ENCODE data around the gene ALDOB. TPM values are rescaled to one million over a fixed set of nuclear protein-coding genes. Genes with fewer than 3 reads are reported as not detected.

Gene ALDOB
- total RNA-seq, 2 donors from 2014 or later, result 3.4 to 33.1 TPM

DNA sequence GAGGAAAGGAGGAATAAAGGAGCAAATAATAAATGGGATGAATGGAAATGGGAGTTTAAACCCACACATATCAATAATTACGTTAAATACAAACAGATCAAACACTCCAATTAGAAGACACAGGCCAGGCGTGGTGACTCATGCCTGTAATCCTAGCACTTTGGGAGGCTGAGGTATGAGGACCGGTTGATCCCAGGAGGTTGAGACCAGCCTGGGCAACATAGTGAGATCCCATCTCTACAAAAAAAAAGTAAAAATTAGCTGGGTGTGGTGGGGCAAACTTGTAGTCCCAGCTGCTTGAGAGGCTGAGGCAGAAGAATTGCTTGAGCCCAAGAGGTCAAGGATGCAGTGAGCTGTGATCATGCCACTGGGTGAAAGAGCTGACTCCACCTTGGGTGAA is 54.5 kb downstream of the ALDOB start:
- H3K27me3 ChIP-seq, result no peaks in the 10 kb centered on the region
- H3K4me1 ChIP-seq, result no peaks in the 10 kb centered on the region
- no peaks in the 10 kb centered on the region for H3K36me3 ChIP-seq
- H3K9ac ChIP-seq (ENCODE audit: low read depth in 2 of 2, low read length in 2 of 2), result no peak overlapping the region
- H3K27ac ChIP-seq, result no peak overlapping the region
- no peak for TF ChIP-seq CTCF (IDR thresholded peaks at IDR 0.05)
- no peak for DNase-seq
- intact Hi-C loops (cut with DNase I), result no loop called here
- no peak overlapping the region for H3K4me3 ChIP-seq
- H3K9me3 ChIP-seq, result no peaks in the 10 kb centered on the region

DNA sequence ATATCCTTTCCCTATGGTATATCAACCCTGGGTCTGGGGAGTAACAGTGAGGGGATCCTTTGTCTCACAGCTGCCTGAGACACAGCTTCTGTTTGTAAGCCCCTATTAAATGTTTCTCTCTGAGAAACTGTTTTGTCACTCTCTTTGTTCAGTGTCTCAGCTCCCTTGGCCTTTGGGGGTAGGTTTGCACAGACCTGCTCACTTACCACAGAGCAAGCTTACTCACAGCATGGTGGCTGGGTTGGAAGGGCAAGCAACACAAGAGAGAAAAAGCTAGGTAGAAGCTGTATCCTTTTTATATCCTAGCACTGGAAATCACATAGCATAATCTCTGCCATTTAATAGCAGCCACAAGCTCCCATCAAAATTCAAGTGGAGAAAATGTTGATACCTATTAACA is 55.3 kb downstream of the ALDOB start:
- no peaks in the 10 kb centered on the region for H3K36me3 ChIP-seq
- no peak overlapping the region for H3K4me3 ChIP-seq
- intact Hi-C loops (cut with DNase I), result no loop called here
- H3K9ac ChIP-seq (ENCODE audit: low read depth in 2 of 2, low read length in 2 of 2), result no peak overlapping the region
- H3K4me1 ChIP-seq, result no peaks in the 10 kb centered on the region
- no peak for DNase-seq
- TF ChIP-seq CTCF (IDR thresholded peaks at IDR 0.05), result no peak
- no peak overlapping the region for H3K27ac ChIP-seq
- no peaks in the 10 kb centered on the region for H3K27me3 ChIP-seq
- H3K9me3 ChIP-seq, result no peaks in the 10 kb centered on the region

GRCh38 chr9:101376111-101376848 is 59.3 kb downstream of the ALDOB start:
- H3K4me3 ChIP-seq, result no peak overlapping the region
- H3K27ac ChIP-seq, result no peak overlapping the region
- H3K9ac ChIP-seq (ENCODE audit: low read depth in 2 of 2, low read length in 2 of 2), result no peak overlapping the region
- no peaks in the 10 kb centered on the region for H3K27me3 ChIP-seq
- H3K9me3 ChIP-seq, result no peaks in the 10 kb centered on the region
- TF ChIP-seq CTCF (IDR thresholded peaks at IDR 0.05), result no peak
- intact Hi-C loops (cut with DNase I), result no loop called here
- no peak for DNase-seq
- no peaks in the 10 kb centered on the region for H3K36me3 ChIP-seq
- H3K4me1 ChIP-seq, result no peaks in the 10 kb centered on the region

DNA sequence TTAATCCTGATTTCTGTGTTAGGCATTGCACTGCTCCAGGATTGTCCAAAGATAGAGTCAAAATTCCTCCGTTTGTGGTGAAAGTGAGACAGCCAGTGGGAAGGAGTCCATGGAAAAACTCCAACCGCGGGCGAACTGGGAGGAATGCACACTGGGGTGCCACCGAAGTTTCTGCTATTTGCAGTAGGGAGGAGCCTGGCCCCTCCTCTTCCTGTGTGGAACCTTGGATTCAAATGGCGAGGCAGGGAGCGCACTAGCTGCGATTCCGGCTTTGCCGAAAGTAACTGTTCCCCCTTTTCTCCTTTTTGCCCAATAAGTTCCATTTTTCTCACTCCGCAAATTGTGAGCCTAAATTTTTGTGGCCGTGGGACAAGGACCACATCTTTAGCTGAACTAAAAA is 60.0 kb downstream of the ALDOB start:
- no peak overlapping the region for H3K4me3 ChIP-seq
- no peaks in the 10 kb centered on the region for H3K27me3 ChIP-seq
- H3K9ac ChIP-seq (ENCODE audit: low read depth in 2 of 2, low read length in 2 of 2), result no peak overlapping the region
- intact Hi-C loops (cut with DNase I), result no loop called here
- no peaks in the 10 kb centered on the region for H3K9me3 ChIP-seq
- DNase-seq, result no peak
- no peaks in the 10 kb centered on the region for H3K4me1 ChIP-seq
- no peak overlapping the region for H3K27ac ChIP-seq
- no peaks in the 10 kb centered on the region for H3K36me3 ChIP-seq
- TF ChIP-seq CTCF (IDR thresholded peaks at IDR 0.05), result no peak

GRCh38 chr9:101372327-101373118 is 63.1 kb downstream of the ALDOB start:
- H3K4me3 ChIP-seq, result no peak overlapping the region
- H3K27ac ChIP-seq, result no peak overlapping the region
- H3K36me3 ChIP-seq, result no peaks in the 10 kb centered on the region
- no peaks in the 10 kb centered on the region for H3K9me3 ChIP-seq
- intact Hi-C loops (cut with DNase I), result no loop called here
- H3K9ac ChIP-seq (ENCODE audit: low read depth in 2 of 2, low read length in 2 of 2), result no peak overlapping the region
- H3K4me1 ChIP-seq, result no peaks in the 10 kb centered on the region
- no peak for DNase-seq
- no peaks in the 10 kb centered on the region for H3K27me3 ChIP-seq
- TF ChIP-seq CTCF (IDR thresholded peaks at IDR 0.05), result no peak

Data from colonic mucosa (tissue), 4 donors.